GDM1 (cell line): ENCODE data around the gene CARD11.

ENCODE experiments used
- DNase-seq: peaks from one replicate; lab custom pipeline; 2025; lab: John Stamatoyannopoulos, UW

CARD11 gene

GRCh38 chr7:2872296-2872874 is 171.3 kb downstream of the CARD11 start:
- peak; percentile 11 for DNase-seq

GRCh38 chr7:2870471-2870931 is 173.2 kb downstream of the CARD11 start:
- peak; percentile 74 for DNase-seq

GRCh38 chr7:2869981-2870380 is 173.7 kb downstream of the CARD11 start:
- DNase-seq: no peak

GRCh38 chr7:2866601-2867000 is 177.1 kb downstream of the CARD11 start:
- DNase-seq: no peak

- DNase-seq: peak; percentile 35
Observed at GRCh38 chr7:2864999-2865670, 178.5 kb downstream of the CARD11 start.

- DNase-seq: no peak
Observed at GRCh38 chr7:2864204-2864985, 179.3 kb downstream of the CARD11 start.

- DNase-seq: peak; percentile 75
Observed at GRCh38 chr7:2863461-2864066, 180.1 kb downstream of the CARD11 start.

GRCh38 chr7:2862831-2863361 is 180.8 kb downstream of the CARD11 start:
- peak; percentile 53 for DNase-seq

GRCh38 chr7:2861509-2861908 is 182.2 kb downstream of the CARD11 start:
- no peak for DNase-seq

- no peak for DNase-seq
Observed at GRCh38 chr7:2860627-2861133, 183.0 kb downstream of the CARD11 start.

GRCh38 chr7:2859952-2860351 is 183.7 kb downstream of the CARD11 start:
- no peak for DNase-seq

- no peak for DNase-seq
Observed at GRCh38 chr7:2858621-2859020, 185.0 kb downstream of the CARD11 start.

- DNase-seq: no peak
Observed at GRCh38 chr7:2856388-2857169, 187.1 kb downstream of the CARD11 start.
